Activated CD8-positive, alpha-beta memory T cell treated with anti-CD3 and anti-CD28 coated beads for 24 hours (primary cell): ENCODE results near the gene LGALS3.
"Not testable (repeated sequence)": the region's sequence is repeated elsewhere in the genome, so short reads cannot be mapped to it uniquely, and the experiment has no call there.

ENCODE experiments used
- DNase-seq: peaks from one replicate; pipeline ENCODE4 v3.0.0-alpha.2; 2020

Gene LGALS3

DNA sequence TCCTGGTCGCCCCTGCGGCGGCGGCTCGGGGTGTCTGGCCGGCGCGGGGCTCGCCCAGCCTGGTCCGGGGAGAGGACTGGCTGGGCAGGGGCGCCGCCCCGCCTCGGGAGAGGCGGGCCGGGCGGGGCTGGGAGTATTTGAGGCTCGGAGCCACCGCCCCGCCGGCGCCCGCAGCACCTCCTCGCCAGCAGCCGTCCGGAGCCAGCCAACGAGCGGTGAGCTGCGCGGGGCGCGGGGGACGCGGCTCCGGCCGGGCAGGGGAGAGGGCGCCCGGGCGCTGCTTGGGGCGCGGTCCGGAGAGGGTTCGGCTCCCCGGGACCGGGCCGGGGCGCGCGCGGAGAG lies at the start of gene LGALS3:
LGALS3 (plus strand) TSS at position 167 of the 342 bp plus-strand sequence. CDS start 8,122 bp downstream, outside the sequence.
- peak; percentile 73 for DNase-seq

DNA sequence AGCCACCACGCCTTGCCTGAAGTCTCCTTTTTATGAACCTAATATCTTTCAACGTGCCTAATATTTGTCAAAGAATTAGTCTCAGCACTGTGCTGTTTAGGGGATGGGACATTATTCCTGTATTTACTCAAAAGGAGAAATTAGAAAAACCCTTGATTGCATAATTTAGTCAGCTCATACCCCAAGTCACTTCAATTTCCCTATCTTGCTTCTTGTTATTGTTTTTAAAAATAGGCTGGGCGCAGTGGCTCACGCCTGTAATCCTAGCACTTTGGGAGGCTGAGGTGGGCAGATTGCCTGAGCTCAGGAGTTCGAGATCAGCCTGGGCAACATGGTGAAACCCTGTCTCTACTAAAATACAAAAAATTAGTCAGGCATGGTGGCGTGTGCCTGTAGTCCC lies 49.1 kb upstream of the LGALS3 start:
- DNase-seq, result not testable (repeated sequence)

DNA sequence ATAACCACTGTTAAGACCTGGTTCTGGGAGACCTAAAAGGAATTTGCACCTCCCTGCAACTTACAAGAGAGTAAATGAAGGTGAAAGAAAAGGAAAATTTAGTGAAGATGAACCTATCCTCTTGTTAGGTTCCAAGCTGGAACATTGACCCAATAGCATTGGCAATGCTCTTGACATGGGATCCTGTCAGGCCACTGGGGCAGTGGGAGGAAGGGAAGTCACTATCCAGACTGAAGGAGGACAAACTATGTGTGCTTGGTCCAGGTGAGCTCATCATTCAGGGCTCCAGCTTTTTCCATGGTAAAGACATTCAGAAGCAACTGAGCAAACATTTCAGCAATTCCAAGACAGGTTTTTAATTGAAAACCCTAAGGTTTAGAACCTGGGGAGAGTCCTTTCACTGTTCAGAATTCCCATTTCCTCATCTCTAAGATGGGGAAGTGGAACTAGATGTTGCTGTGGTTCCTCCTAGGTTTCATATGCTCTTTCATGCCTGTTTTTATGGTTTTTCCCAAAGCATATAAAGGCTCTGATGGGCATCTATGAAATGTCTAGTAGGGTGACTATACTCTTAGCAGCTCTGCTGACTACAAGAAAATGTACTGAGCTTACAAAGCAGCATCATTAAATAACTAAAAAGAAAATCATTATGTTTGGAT lies 44.5 kb upstream of the LGALS3 start:
- DNase-seq, result no peak

DNA sequence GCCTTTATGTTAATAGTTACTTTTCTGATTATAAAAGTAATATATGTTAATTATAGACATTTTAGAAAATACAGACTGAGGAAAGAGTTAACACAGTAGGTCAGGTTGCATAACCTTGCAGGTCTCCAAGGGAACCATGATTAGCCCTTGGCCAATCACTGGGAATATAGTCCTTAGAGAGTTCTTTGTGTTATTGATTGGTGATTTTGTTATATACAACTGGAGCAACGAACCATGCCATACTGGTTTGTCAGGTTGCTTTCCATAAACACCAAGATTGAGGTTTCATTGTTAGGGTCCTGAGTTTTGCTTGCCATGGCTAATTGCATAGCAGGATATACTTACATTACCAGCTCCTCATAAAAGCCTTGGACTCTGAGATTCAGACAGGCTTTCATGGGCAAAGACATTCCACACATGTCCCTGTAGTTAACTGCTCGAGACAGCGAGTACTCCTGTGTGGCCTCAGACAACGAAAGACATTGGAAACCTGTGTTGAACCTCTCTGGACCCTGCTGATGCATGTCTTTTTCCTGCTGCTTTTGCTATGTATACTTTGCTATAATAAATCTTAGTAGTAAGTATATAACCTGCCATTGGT lies 43.9 kb upstream of the LGALS3 start:
- DNase-seq, result no peak

DNA sequence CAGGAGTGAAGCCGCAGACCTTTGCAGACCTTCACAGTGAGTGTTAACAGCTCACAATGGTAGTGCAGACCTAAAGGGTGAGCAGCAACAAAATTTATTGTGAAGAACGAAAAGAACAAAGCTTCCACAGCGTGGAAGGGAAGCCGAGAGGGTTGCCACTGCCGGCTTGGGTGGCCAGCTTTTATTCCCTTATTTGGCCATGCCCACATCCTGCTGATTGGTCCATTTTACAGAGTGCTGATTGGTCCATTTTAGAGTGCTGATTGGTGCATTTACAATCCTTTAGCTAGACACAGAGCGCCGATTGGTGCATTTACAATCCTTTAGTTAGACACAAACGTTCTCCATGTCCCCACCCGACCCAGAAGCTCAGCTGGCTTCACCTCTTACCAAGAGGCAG lies 42.1 kb upstream of the LGALS3 start:
- no peak for DNase-seq

DNA sequence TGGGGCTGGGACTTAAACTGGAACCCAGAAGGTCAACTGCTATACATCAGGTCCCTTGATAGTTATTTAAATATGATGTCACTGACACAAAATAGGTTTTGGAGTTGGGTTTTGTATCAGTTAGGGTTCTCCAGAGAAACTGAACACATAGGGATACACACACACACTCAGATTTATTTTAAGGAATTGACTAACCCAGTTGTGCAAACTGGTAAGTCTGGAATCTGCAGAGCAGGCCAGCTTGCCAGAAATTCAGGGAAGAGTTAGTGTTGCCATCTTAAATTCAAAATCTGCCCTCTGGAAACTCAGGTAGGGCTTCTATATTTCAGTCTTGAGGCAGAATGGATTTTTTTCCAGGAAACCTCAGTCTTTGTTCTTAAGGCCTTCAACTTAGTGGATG lies 40.7 kb upstream of the LGALS3 start:
- no peak for DNase-seq

DNA sequence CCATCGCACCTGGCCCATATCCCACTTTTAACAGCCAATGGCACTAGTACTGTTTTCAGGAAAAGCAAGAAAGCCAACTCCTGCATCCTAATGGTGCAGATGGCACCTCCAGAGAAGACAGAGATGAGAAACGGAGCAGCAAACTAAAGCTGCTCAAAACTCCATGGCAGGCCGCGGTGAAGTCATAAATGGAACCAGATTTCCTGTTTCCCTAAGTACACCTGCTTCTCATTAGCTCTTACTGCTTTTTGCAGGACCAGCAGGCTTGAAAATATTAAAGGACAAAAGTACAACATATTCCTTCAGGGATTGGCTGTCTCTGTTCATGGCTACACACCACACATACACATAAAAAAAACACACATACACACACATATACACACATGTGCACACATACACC lies 36.7 kb upstream of the LGALS3 start:
- DNase-seq, result no peak

DNA sequence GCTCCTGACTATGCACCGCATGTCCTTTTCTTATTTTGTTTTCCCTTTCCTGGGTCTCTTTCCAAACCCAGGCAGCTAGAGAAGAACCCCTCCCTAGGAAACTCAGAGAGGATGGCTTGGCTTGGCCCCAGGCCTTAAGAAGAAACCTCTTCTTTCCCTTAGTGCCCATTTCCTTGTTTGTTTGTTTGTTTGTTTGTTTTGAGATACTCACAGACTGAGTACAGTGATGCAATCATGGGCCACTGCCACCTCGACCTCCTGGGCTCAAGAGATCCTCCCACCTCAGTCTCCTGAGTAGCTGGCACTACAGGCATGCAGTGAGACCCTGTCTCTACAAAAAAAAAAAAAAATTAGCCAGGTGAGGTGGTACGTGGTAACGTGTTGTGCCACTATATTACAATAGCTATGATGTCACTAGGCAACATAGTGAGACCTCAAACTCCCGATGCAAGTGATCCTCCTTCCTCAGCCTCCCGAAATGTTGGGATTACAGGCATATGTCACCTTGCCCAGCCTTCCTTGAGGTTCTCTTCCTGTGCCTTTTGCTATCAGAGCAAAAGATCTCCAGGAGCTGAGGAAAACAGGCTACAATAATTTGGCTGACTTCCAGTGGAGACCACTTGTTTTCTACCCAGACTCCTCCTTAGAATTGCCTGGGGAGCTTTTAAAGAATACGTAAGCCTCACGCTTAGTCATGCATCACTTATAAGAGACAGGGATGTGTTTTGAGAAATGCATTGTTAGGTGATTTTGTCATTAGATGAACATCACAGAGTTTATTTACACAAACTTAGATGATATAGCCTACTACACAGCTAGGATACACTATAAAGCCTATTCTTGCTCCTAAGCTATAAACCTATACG lies 34.5 kb upstream of the LGALS3 start:
- DNase-seq, result no peak

DNA sequence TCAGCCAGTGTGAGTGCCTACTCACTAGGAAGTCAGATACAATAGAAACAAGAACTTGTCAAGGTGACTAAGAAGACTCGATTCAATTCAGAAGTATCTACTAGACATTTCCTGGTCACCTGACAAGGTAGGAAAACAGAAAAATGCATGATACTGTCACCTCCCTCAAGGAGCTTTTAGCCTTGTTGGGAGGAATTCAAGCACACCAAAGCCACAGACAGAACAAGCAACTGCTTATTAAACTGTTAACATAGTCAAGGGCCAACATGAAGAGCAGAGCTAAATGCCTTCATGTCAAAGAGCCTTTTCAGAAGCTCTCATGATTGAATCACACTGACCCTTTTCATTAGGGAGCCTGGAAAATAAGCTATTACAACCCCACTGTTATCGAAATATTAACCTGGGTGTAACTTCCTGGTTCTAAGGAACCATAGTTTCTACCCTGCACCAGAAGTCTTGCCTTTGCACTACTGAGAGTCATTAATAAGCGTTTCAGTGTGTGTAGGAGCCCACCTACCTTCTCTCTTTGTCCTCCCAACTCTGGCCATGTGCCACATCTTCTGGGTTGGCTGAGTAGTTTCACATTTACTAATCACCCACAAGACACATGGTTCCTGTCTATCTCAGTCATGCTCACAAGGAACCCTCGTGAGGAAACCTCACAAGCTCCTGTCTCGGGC lies 31.0 kb upstream of the LGALS3 start:
- peak; percentile 77 for DNase-seq

DNA sequence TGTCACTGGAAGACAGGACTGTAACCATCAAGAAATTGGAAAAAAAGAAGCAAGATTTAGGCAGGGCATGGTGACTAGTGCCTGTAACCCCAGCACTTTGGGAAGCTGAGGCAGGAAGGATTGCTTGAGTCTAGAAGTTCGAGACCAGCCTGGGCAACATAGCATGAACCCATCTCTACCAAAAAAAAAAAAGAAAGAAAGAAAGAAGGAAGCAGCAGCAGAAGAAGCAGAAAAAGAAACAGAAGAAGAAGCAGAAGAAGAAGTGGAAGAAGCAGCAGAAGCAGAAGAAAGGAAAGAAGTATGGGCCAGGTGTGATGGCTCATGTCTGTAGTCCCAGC lies 30.5 kb upstream of the LGALS3 start:
- DNase-seq, result no peak

DNA sequence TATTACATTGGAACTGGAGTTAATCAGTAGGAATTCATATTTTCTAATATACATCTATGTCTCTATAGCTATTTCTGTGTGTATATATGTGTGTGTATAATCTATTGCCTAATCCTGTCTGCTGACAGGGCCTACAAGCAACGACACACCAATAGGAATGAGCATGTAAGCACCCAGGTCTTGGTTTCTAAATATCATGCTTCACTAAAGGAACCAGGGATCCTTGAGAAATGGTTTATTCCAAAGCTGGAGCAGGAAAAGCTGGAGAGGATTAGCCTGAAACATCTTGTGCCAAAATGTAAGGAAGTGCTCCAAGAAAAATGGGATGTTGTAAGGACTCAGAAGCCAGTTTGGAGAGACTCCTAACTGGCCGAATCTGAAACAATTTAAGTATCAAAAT lies 29.3 kb upstream of the LGALS3 start:
- no peak for DNase-seq

DNA sequence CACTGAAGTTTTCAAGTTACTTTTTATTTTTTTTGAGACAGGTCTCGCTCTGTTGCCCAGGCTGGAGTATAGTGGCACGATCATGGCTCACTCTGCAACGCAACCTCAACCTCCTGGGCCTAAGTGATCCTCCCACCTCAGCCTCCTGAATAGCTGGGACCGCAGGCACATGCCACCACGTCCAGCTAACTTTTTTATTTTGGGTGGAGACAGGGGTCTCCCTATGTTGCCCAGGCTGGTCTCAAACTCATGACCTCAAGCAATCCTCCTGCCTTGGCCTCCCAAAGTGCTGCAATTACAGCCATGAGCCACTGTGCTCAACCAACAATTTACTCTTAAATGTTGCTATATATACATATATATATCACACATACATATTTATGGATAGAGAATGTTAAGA lies 27.4 kb upstream of the LGALS3 start:
- DNase-seq, result no peak

DNA sequence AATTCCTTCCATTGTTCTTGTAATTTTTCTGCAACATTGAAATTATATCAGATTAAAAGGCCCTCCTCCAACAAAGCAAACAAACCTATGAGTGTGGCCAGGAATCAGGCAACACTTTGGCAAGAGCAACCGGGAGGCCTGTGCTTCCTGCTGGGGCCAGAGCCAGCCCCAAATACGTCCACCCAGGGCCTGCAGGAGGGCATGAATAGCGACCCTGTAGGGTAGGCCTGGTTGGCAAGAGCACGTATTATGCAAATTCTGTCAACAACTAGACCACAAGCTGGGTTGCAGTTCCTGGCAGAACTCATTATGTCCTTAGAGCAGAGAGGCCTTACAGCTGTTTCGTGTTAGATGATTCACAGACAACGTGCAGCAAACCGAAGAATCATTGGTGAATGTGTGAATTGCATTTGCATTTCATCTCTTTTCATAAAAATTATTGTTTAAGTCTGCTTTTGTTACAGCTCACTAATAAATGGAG lies 26.9 kb upstream of the LGALS3 start:
- peak; percentile 66 for DNase-seq

DNA sequence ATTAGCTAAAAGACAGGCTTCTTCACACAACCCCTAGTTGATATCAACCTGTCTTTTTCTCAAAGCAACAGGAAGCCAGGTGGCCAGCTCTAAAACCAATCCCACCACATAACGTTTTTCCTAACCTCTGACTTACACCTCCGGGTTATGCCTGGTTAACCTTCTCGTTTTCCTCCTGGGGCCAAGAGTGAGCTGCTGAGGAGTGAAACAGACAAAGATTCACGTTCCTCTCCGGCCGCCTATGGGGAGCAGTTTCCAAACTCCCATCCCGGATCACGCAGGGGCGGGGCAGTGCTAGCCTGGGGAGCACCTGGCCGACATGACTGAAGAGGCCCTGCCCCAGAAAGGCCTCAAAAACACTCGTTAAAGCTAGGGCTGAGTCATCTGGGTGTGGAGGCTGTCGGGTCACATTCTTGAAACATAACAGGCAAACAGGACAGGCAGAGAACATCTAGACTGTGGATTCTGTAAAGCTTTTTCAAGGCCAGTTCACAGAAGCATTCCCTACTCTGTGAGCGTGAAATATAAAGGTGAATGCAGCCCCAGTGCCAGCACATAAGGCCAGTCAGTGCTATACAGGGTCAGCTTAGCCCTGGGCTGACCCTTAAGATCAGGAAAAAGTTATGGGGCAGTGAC lies 25.9 kb upstream of the LGALS3 start:
- peak; percentile 83 for DNase-seq

DNA sequence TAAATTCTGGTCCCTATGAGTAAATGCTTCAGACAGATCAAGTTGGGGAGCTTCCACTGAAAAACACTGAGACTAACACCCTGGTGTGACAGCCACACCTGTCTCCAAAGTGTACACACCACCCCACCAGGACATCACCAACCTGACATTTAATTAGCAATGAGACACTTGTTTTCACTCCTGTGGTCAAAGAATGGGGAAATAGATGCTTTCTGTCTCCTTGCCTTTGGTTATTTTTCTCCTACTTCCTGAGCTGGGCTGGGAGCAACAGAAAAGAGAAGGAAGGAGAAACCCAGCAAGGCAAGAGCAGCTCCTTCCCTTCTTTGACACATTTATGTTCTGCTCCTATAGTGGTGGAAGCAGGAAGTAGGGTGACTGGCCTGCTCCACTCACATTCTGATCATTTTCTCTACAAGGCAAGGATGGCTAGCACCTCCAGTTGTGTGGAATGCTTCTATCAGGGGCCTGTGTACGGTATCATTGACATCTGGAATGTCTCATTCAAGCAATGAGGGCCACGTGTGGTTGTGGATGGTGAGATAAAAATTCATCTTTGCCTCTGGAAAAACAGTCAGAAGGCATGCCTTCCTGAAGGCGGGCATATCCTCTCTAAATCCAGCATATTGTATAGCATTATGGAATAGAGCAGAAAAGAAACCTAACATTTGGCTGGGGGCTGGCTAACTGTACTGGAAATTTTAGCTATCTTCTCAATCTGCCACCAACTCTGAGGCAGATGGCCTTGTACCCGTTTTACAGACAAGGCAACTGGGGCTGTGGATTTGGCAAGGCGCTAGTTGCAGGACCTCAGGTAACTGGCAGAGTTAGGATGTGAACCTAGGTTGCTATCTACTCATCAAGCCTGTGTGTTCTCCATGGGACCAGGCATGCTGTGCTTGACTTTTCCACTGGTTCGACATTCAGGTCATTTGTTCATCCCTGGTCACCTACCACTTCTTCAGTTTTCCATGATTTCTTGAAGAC lies 24.8 kb upstream of the LGALS3 start:
- DNase-seq, result no peak

DNA sequence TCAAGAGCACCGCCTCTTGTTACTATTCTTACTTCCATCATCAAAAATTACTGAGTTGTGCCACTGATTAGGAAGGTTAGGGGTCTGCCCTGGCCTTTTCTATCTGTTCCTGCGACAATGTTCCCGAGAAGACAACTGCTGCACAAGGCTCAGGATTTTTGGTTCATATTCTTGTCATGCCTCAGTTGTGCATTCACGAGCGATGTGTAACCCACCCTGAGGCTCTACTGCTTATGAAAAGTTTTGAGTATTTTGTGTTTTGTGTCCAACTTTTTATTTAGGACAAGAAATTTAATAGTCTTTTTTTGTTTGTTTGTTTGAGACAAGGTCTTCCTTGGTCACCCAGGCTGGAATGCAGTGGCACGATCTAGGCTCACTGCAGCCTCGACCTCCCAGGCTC lies 23.1 kb upstream of the LGALS3 start:
- no peak for DNase-seq

DNA sequence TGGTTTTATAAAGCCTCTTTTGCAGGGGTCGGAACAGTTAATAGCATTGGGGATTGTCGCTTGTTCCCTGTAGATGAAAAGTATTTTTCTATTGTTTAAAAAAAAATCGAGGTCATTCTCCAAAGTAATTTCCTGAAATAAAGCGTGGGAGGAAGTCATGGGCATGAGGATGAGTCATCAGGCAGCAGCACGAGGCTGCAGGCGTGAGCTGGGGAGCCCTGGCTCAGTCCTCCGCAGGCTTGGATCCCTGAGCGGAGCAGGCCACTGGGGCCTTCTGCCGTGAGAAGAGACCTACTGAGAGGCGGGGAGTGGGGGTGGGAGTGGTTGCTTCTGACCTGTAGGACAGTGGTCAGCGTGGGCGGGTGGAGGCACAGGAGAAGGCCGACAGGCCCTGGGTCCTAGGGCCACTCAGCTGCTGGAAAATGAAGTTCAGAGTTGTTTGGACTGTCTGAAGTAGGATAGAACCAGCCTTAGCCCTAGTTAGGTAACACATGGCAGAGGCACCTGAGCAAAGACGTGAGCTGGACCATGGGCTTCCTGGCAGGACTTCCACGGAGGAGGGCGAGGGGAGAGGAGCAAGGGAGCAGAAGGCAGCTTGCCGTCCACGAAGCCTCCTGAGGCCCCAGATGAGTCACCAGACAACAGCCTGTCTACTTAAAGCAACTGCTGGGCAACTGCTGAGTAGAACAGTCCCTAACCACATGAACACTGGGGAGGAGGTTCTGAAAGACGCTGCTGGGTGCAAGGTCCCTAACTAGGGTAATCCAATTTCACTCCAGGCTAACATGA lies 21.1 kb upstream of the LGALS3 start:
- DNase-seq, result peak; percentile 65

DNA sequence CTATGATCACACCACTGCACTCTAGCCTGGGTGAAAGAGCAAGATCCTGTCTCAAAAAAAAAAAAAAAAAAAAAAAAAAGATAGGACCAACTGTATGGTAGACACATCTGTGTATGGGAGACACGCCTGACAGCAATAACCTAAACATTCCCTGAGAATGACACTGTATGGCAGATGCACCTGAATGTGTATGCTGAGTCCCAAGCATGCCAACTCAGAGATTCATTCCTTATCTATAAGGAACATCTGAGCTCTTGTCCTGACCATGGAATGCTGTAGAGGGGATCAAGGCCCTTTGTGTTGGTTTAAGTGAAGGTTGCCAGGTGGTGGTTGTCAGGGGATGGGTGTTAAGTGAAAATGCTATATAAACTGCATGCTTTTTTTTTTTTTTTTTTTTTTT lies 19.2 kb upstream of the LGALS3 start:
- DNase-seq, result no peak

DNA sequence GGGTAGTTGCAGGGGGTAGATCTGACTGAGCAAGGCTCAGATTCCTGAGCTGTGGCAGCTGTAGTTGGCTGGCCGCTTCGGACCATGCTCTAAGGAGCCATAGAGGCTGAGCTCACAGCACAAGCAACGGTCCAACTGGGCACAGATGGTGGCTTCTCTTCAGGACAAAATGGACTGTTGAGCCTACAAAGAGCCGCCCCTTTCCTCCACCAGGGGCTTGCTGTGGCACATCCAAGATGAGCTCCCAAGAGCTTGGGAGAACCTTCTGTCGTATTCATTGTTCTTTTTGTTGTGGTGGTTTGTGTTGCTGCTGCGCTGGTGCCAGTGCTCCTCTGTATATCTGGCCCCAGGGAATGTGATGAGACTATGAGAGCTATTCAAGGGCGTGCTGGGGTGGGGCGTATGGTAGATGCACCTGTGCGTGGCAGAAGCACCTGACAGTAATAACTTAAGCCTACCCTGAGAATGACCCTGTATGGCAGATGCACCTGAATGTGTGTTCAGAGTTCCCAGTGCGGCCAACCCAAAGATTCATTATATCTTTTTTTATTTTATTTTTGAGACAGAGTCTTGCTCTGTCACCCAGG lies 17.8 kb upstream of the LGALS3 start:
- DNase-seq, result no peak

DNA sequence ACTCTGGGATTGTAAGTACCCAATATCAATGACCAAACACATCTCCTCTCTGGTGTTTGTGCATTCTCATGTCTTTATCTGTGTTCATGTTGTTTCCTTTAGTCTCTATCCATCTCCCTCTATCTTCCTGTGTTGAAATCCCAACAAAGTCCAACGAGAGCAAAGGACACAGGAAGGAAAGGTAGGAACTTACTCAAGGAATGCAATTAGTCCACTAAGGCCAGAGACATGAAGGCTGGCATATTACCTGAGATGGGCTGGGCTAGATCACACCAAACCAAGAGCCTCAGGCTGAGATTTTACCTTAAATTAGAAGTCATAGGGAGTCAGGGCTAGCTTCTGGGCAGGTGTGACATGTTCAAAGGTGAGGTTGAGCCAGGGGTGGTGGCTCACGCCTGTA lies 14.3 kb upstream of the LGALS3 start:
- DNase-seq, result no peak

DNA sequence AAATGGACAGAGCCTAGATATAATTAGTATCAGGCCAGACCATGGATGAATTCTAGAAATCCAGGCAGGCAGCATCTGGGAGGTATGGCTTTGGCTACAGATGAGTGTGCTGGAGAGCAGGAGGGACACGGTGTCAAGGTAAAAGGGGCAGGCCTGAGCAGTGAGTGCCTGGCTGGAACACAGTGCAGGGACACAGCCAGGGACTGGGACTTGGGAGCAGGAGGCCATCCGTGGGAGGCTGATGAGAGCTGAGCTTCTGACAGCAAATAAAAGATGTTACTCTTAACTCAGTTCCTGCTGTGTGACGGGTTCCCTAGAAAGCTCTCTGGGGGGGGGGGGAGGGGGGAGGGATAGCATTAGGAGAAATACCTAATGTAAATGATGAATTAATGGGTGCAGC lies 13.6 kb upstream of the LGALS3 start:
- no peak for DNase-seq
